Mucosa of descending colon (tissue), 3 donors: ENCODE measurements around the gene ASB7. TPM values are rescaled to one million over a fixed set of nuclear protein-coding genes. Genes with fewer than 3 reads are reported as not detected.

Experiments used
- ATAC-seq: fragments of 200-7000 bp; cut with Tn5 transposase; one replicate; pipeline ENCODE4 v1.9.1; 2020; ENCODE audit warnings: mild to moderate bottlenecking, moderate library complexity
- DNase-seq, 3 donors: peaks; one replicate each; pipeline ENCODE4 v3.0.0-alpha.2; 2020
- H3K36me3 ChIP-seq: fragments of 200-600 bp; one replicate; pipeline ENCODE4 v1.8.0; 2021; ENCODE audit warnings: low read depth, mild to moderate bottlenecking
- H3K4me1 ChIP-seq: fragments of 200-600 bp; one replicate; pipeline ENCODE4 v1.8.0; 2021; ENCODE audit warnings: low read depth, mild to moderate bottlenecking
- H3K4me3 ChIP-seq: fragments of 200-600 bp; one replicate; pipeline ENCODE4 v1.8.0; 2021; ENCODE audit warnings: mild to moderate bottlenecking
- H3K9me3 ChIP-seq: fragments of 200-600 bp; one replicate; pipeline ENCODE4 v1.8.0; 2021; ENCODE audit warnings: mild to moderate bottlenecking
- CTCF ChIP-seq: fragments of 200-600 bp; IDR thresholded peaks from one replicate; pipeline ENCODE4 v1.8.0; 2022; ENCODE audit warnings: antibody characterized with exemption, mild to moderate bottlenecking
- intact Hi-C, 2 donors: fragments of 100-400 bp; cut with DNase I in 1 of 2; cut with micrococcal nuclease in 1 of 2; formaldehyde crosslinking; loops; one replicate each; pipeline versions ENCODE4 v1.11.0 to v1.11.1; 2022; cut with DNase I, micrococcal nuclease
- total RNA-seq, 3 donors: library from RNA; stranded (reverse); fragmentation: NEBNext Ultra II Directional in 2 of 3; extraction: Animal tissue kit (Norgen Biotek cat#: 25700) in 2 of 3; gene quantifications; one replicate each; pipeline versions ENCODE4 v1.2.1 to v1.2.4, GENCODE V29; 2021 to 2023
- donor health status: DM: no; HTN: no; CAD: no; lungs with moderate emphysema.
- donor health status: DM: no; HTN: no; CAD: no.
- donor health status: DM: no; HTN: yes; CAD: no.

ASB7 gene
- total RNA-seq, 3 donors from 2014 or later = 20.1 to 23.5 (median 22.2) TPM

GRCh38 chr15:100663086-100663914 is 60.9 kb downstream of the ASB7 start:
- DNase-seq (no peak), ATAC-seq (no peak)
- no peaks in the 10 kb centered on the region for H3K36me3 ChIP-seq
- H3K4me1 ChIP-seq = no peaks in the 10 kb centered on the region
- intact Hi-C loops = no loop called here
- H3K9me3 ChIP-seq = no peaks in the 10 kb centered on the region
- TF ChIP-seq CTCF = no peak
- no peak overlapping the region for H3K4me3 ChIP-seq

- H3K9me3 ChIP-seq = no peaks in the 10 kb centered on the region
- DNase-seq = no peak
- TF ChIP-seq CTCF = no peak
- H3K4me3 ChIP-seq = no peak overlapping the region
- H3K4me1 ChIP-seq = no peaks in the 10 kb centered on the region
- intact Hi-C loops = no loop called here
- H3K36me3 ChIP-seq = no peaks in the 10 kb centered on the region
- no peak for ATAC-seq
These were observed 61.5 kb downstream of the ASB7 start for GRCh38 chr15:100663915-100664281.

- intact Hi-C loops = no loop called here
- H3K4me1 ChIP-seq = no peaks in the 10 kb centered on the region
- no peaks in the 10 kb centered on the region for H3K9me3 ChIP-seq
- no peak for TF ChIP-seq CTCF
- ATAC-seq (no peak), DNase-seq (no peak)
- H3K36me3 ChIP-seq = no peaks in the 10 kb centered on the region
- no peak overlapping the region for H3K4me3 ChIP-seq
These were observed 63.2 kb downstream of the ASB7 start for GRCh38 chr15:100665570-100665969.

- no peaks in the 10 kb centered on the region for H3K36me3 ChIP-seq
- peak in 2 of 3 donors; percentile 28 to 42 for DNase-seq
- no peaks in the 10 kb centered on the region for H3K4me1 ChIP-seq
- TF ChIP-seq CTCF = no peak
- peak; percentile 55 for ATAC-seq
- no peaks in the 10 kb centered on the region for H3K9me3 ChIP-seq
- intact Hi-C loops = no loop called here
- no peak overlapping the region for H3K4me3 ChIP-seq
These were observed 65.3 kb downstream of the ASB7 start for GRCh38 chr15:100667405-100668347.

GRCh38 chr15:100668348-100668745 is 66.0 kb downstream of the ASB7 start:
- H3K36me3 ChIP-seq = no peaks in the 10 kb centered on the region
- H3K9me3 ChIP-seq = no peaks in the 10 kb centered on the region
- H3K4me1 ChIP-seq = no peaks in the 10 kb centered on the region
- ATAC-seq = no peak
- TF ChIP-seq CTCF = no peak
- intact Hi-C loops = no loop called here
- DNase-seq = no peak
- H3K4me3 ChIP-seq = no peak overlapping the region
